DOHH2 (cell line): ENCODE results near the gene CTRL.
"Not testable (repeated sequence)": the region's sequence is repeated elsewhere in the genome, so short reads cannot be mapped to it uniquely, and the experiment has no call there.

Source experiments
- H3F3A ChIP-seq: fragments of 200-600 bp; sonication (generic), shearing (Covaris generic); 2 replicates; pipeline ENCODE4 v1.6.0; 2016; ENCODE audit warnings: antibody characterized with exemption, mild to moderate bottlenecking; ENCODE audit not compliant: control insufficient read depth, insufficient read depth
- H3K27ac ChIP-seq: fragments of 200-600 bp; sonication (generic); 2 replicates; pipeline ENCODE4 v1.5.1; 2014; ENCODE audit warnings: low read depth, mild to moderate bottlenecking, low read length, moderate library complexity
- H3K27me3 ChIP-seq: fragments of 200-600 bp; sonication (generic); 2 replicates; pipeline ENCODE4 v1.6.1; 2014; ENCODE audit warnings: mild to moderate bottlenecking, low read length, mixed read lengths; ENCODE audit not compliant: control insufficient read depth
- H3K36me3 ChIP-seq: fragments of 200-600 bp; sonication (generic); 2 replicates; pipeline ENCODE4 v1.6.1; 2014; ENCODE audit warnings: mild to moderate bottlenecking, low read length, moderate library complexity, mixed read lengths; ENCODE audit not compliant: control insufficient read depth
- H3K4me1 ChIP-seq: fragments of 200-600 bp; sonication (generic); 2 replicates; pipeline ENCODE4 v1.6.1; 2014; ENCODE audit warnings: mild to moderate bottlenecking, low read length, mixed read lengths; ENCODE audit not compliant: control insufficient read depth
- H3K4me2 ChIP-seq: fragments of 200-600 bp; sonication (generic); 2 replicates; pipeline ENCODE4 v1.6.0; 2014; ENCODE audit warnings: mild to moderate bottlenecking, low read length, moderate library complexity
- H3K4me3 ChIP-seq: fragments of 200-600 bp; sonication (generic); 2 replicates; pipeline ENCODE4 v1.5.1; 2014; ENCODE audit warnings: mild to moderate bottlenecking, low read length, mixed read lengths
- H3K79me2 ChIP-seq: fragments of 200-600 bp; sonication (generic); 2 replicates; pipeline ENCODE4 v1.6.1; 2014; ENCODE audit warnings: mild to moderate bottlenecking, low read length, mixed read lengths; ENCODE audit not compliant: control insufficient read depth
- H3K9me2 ChIP-seq: fragments of 200-600 bp; sonication (generic); replicated peaks from 2 replicates; pipeline ENCODE4 v1.6.1; 2014; ENCODE audit warnings: mild to moderate bottlenecking, low read length, mixed read lengths; ENCODE audit not compliant: control insufficient read depth
- H3K9me3 ChIP-seq: fragments of 200-600 bp; sonication (generic); 2 replicates; pipeline ENCODE4 v1.6.1; 2014; ENCODE audit warnings: antibody characterized with exemption, low read length, mixed read lengths; ENCODE audit not compliant: control insufficient read depth, insufficient read depth
- H4K20me1 ChIP-seq: fragments of 200-600 bp; sonication (generic); 2 replicates; pipeline ENCODE4 v1.6.0; 2014; ENCODE audit warnings: low read depth, mild to moderate bottlenecking, antibody characterized with exemption, low read length, moderate library complexity; ENCODE audit not compliant: control insufficient read depth, insufficient read depth
- CTCF ChIP-seq: fragments of 200-600 bp; sonication (generic); IDR thresholded peaks from one replicate; pipeline ENCODE4 v1.5.1; 2014; ENCODE audit warnings: antibody characterized with exemption, mild to moderate bottlenecking, low read depth, low read length; ENCODE audit not compliant: poor library complexity, severe bottlenecking
- EZH2phosphoT487 ChIP-seq: fragments of 200-600 bp; sonication (generic); IDR thresholded peaks from 2 replicates; pipeline ENCODE4 v1.6.1; 2017; ENCODE audit warnings: borderline replicate concordance, mild to moderate bottlenecking, antibody characterized with exemption, low read length, moderate library complexity, mixed read lengths

Gene CTRL

GRCh38 chr16:67917140-67917851 is 14.4 kb downstream of the CTRL start:
- H3K9me3 ChIP-seq, result no peaks in the 10 kb centered on the region
- 0 out of 2 replicates have a peak, but pooled peaks cover 2% of the 10 kb centered on the region for H4K20me1 ChIP-seq
- no peaks in the 10 kb centered on the region for H3F3A ChIP-seq
- TF ChIP-seq EZH2phosphoT487 (no peak), CTCF (no peak)
- no peaks in the 10 kb centered on the region for H3K4me1 ChIP-seq
- no peaks in the 10 kb centered on the region for H3K79me2 ChIP-seq
- H3K9me2 ChIP-seq, result no peaks in the 10 kb centered on the region
- no peaks in the 10 kb centered on the region for H3K36me3 ChIP-seq
- H3K27ac ChIP-seq, result no peak overlapping the region
- H3K4me2 ChIP-seq, result no peak overlapping the region
- no peak overlapping the region for H3K4me3 ChIP-seq
- no peaks in the 10 kb centered on the region for H3K27me3 ChIP-seq

- Histone ChIP-seq H3K27ac (no peak overlapping the region), H3K9me3 (no peaks in the 10 kb centered on the region), H3K36me3 (no peaks in the 10 kb centered on the region), H3K9me2 (no peaks in the 10 kb centered on the region), H3K4me3 (no peak overlapping the region), H3K79me2 (no peaks in the 10 kb centered on the region), H3K4me1 (no peaks in the 10 kb centered on the region), H3F3A (no peaks in the 10 kb centered on the region), H3K4me2 (no peak overlapping the region), H4K20me1 (0 out of 2 replicates have a peak, but pooled peaks cover 2% of the 10 kb centered on the region), H3K27me3 (no peaks in the 10 kb centered on the region)
- no peak for TF ChIP-seq EZH2phosphoT487
- TF ChIP-seq CTCF, result no peak
These were observed 15.6 kb downstream of the CTRL start for GRCh38 chr16:67915831-67916723.

- not testable (repeated sequence) for H3K9me3 ChIP-seq, H3K9me2 ChIP-seq, H3K36me3 ChIP-seq, H3K4me1 ChIP-seq, H3F3A ChIP-seq, H4K20me1 ChIP-seq, H3K27ac ChIP-seq, H3K4me2 ChIP-seq, H3K4me3 ChIP-seq, H3K27me3 ChIP-seq, H3K79me2 ChIP-seq
These were observed 16.2 kb downstream of the CTRL start for GRCh38 chr16:67915496-67915769.

- no peak overlapping the region for H3K4me2 ChIP-seq
- H3F3A ChIP-seq, result no peaks in the 10 kb centered on the region
- no peak overlapping the region for H3K27ac ChIP-seq
- no peaks in the 10 kb centered on the region for H3K27me3 ChIP-seq
- no peaks in the 10 kb centered on the region for H3K36me3 ChIP-seq
- no peaks in the 10 kb centered on the region for H3K79me2 ChIP-seq
- H3K4me3 ChIP-seq, result no peak overlapping the region
- 0 out of 2 replicates have a peak, but pooled peaks cover 2% of the 10 kb centered on the region for H4K20me1 ChIP-seq
- no peaks in the 10 kb centered on the region for H3K4me1 ChIP-seq
- no peaks in the 10 kb centered on the region for H3K9me2 ChIP-seq
- no peaks in the 10 kb centered on the region for H3K9me3 ChIP-seq
- TF ChIP-seq EZH2phosphoT487, result no peak
- no peak for TF ChIP-seq CTCF
These were observed 16.7 kb downstream of the CTRL start for GRCh38 chr16:67914758-67915495.
